ENCODE results near the gene NEBL. TPM values are rescaled to one million over a fixed set of nuclear protein-coding genes. Genes with fewer than 3 reads are reported as not detected.
A peak's percentile ranks its signal among the peaks of the same experiment; 100 is the strongest.

Gene NEBL
- total RNA-seq, 1 experiment from 2014 or later, result 11.5 TPM

- H3K4me3 ChIP-seq (ENCODE audit: low read depth, low read length, poor library complexity, severe bottlenecking), result no peak overlapping the region
- POLR2A ChIA-PET (ENCODE audit: low non-redundant PET), result no interaction called here
- intact Hi-C loops (cut with micrococcal nuclease; ENCODE audit: unreplicated experiment), result no loop called here
- no peak overlapping the region for H3K27ac ChIP-seq (ENCODE audit: low read depth, low read length, poor library complexity, severe bottlenecking)
- H3K4me1 ChIP-seq (ENCODE audit: insufficient read depth, low read length, poor library complexity, severe bottlenecking), result peaks cover 11% of the 10 kb centered on the region
- TF ChIP-seq CTCF (conservative IDR thresholded peaks at IDR 0.05; ENCODE audit: low read depth, low read length), result no peak
- no peak for TF ChIP-seq EZH2 (IDR thresholded peaks at IDR 0.05; ENCODE audit: borderline replicate concordance, low read depth, low read length, poor library complexity, severe bottlenecking)
- CTCF ChIA-PET, result interaction anchor here (0.5 to 0.6 kb wide), 2 partner anchors 949 to 954 kb away, joined by 3 to 5 read pairs; no protein-coding TSS in a partner anchor
- no TSS peak for BruUV-seq (replicated peaks)
- H3K9me3 ChIP-seq (ENCODE audit: low read depth, low read length, poor library complexity, severe bottlenecking), result no peaks in the 10 kb centered on the region
- DNase-seq (ENCODE audit: low spot score), result no peak
- H3K27me3 ChIP-seq (replicated peaks; ENCODE audit: insufficient read depth, low read depth, low read length, poor library complexity), result no peaks in the 10 kb centered on the region
- H3K36me3 ChIP-seq (ENCODE audit: insufficient read depth, low read length, poor library complexity, severe bottlenecking), result no peaks in the 10 kb centered on the region
Measured at GRCh38 chr10:20769481-20769880, 127.6 kb downstream of the NEBL start.

GRCh38 chr10:20768843-20769242 is 128.3 kb downstream of the NEBL start:
- Histone ChIP-seq H3K27me3 (replicated peaks; ENCODE audit: insufficient read depth, low read depth, low read length, poor library complexity) (no peaks in the 10 kb centered on the region), H3K36me3 (ENCODE audit: insufficient read depth, low read length, poor library complexity, severe bottlenecking) (no peaks in the 10 kb centered on the region), H3K9me3 (ENCODE audit: low read depth, low read length, poor library complexity, severe bottlenecking) (no peaks in the 10 kb centered on the region), H3K27ac (ENCODE audit: low read depth, low read length, poor library complexity, severe bottlenecking) (no peak overlapping the region), H3K4me3 (ENCODE audit: low read depth, low read length, poor library complexity, severe bottlenecking) (no peak overlapping the region), H3K4me1 (ENCODE audit: insufficient read depth, low read length, poor library complexity, severe bottlenecking) (peaks cover 11% of the 10 kb centered on the region)
- ChIA-PET POLR2A (ENCODE audit: low non-redundant PET) (interaction anchor here (0.6 kb wide), 1 partner anchor 249 kb away, joined by 3 read pairs; no protein-coding TSS in a partner anchor), CTCF (interaction anchor here (0.5 to 0.6 kb wide), 2 partner anchors 949 to 953 kb away, joined by 3 to 5 read pairs; no protein-coding TSS in a partner anchor)
- DNase-seq (ENCODE audit: low spot score), result peak; percentile 67
- TF ChIP-seq EZH2 (IDR thresholded peaks at IDR 0.05; ENCODE audit: borderline replicate concordance, low read depth, low read length, poor library complexity, severe bottlenecking) (no peak), CTCF (conservative IDR thresholded peaks at IDR 0.05; ENCODE audit: low read depth, low read length) (peak; percentile 59)
- intact Hi-C loops (cut with micrococcal nuclease; ENCODE audit: unreplicated experiment), result no loop called here
- BruUV-seq (replicated peaks), result no TSS peak

- Histone ChIP-seq H3K4me3 (ENCODE audit: low read depth, low read length, poor library complexity, severe bottlenecking) (no peak overlapping the region), H3K4me1 (ENCODE audit: insufficient read depth, low read length, poor library complexity, severe bottlenecking) (peaks cover 11% of the 10 kb centered on the region), H3K36me3 (ENCODE audit: insufficient read depth, low read length, poor library complexity, severe bottlenecking) (no peaks in the 10 kb centered on the region), H3K9me3 (ENCODE audit: low read depth, low read length, poor library complexity, severe bottlenecking) (no peaks in the 10 kb centered on the region), H3K27me3 (replicated peaks; ENCODE audit: insufficient read depth, low read depth, low read length, poor library complexity) (no peaks in the 10 kb centered on the region), H3K27ac (ENCODE audit: low read depth, low read length, poor library complexity, severe bottlenecking) (no peak overlapping the region)
- DNase-seq (ENCODE audit: low spot score), result peak; percentile 21
- ChIA-PET POLR2A (ENCODE audit: low non-redundant PET) (no interaction called here), CTCF (no interaction called here)
- no TSS peak for BruUV-seq (replicated peaks)
- TF ChIP-seq EZH2 (IDR thresholded peaks at IDR 0.05; ENCODE audit: borderline replicate concordance, low read depth, low read length, poor library complexity, severe bottlenecking), result no peak
- TF ChIP-seq CTCF (conservative IDR thresholded peaks at IDR 0.05; ENCODE audit: low read depth, low read length), result no peak
- intact Hi-C loops (cut with micrococcal nuclease; ENCODE audit: unreplicated experiment), result no loop called here
Measured at GRCh38 chr10:20767028-20767427, 130.1 kb downstream of the NEBL start.

Data from A673 (cell line).